Type B pancreatic cell (in vitro differentiated cells): Measurements from ENCODE around the gene CIB1. TPM values are rescaled to one million over a fixed set of nuclear protein-coding genes. Genes with fewer than 3 reads are reported as not detected.

Experiments used
- DNase-seq: peaks from one replicate; pipeline ENCODE4 v3.0.0; 2021; ENCODE audit warnings: mixed read lengths; ENCODE audit not compliant: unreplicated experiment; ENCODE audit errors: extremely low spot score
- H3K27ac Mint-ChIP-seq: 2 replicates; pipeline ENCODE4 v1.8.0; 2021; ENCODE audit warnings: mild to moderate bottlenecking, mixed read lengths
- H3K27me3 Mint-ChIP-seq: 2 replicates; pipeline ENCODE4 v1.8.0; 2021; ENCODE audit warnings: mixed read lengths
- H3K36me3 Mint-ChIP-seq: 2 replicates; pipeline ENCODE4 v1.8.0; 2021; ENCODE audit warnings: mixed read lengths
- H3K4me1 Mint-ChIP-seq: one replicate; pipeline ENCODE4 v1.8.0; 2021; ENCODE audit warnings: mixed read lengths; ENCODE audit not compliant: unreplicated experiment
- H3K4me3 Mint-ChIP-seq: 2 replicates; pipeline ENCODE4 v1.8.0; 2021; ENCODE audit warnings: mild to moderate bottlenecking, mixed read lengths
- H3K9me3 Mint-ChIP-seq: 2 replicates; pipeline ENCODE4 v1.8.0; 2021; ENCODE audit warnings: mixed read lengths
- CTCF ChIP-seq: fragments of 200-600 bp; sonication (generic); conservative IDR thresholded peaks from 2 replicates; pipeline ENCODE4 v1.5.0; 2021; ENCODE audit warnings: antibody characterized with exemption, mild to moderate bottlenecking
- total RNA-seq: library from RNA; stranded (reverse); gene quantifications from 2 replicates; pipeline ENCODE4 v1.2.1, GENCODE V29; 2021; ENCODE audit warnings: low replicate concordance

CIB1 gene
- total RNA-seq, 1 donor from 2014 or later, result 31.6 TPM

GRCh38 chr15:90214553-90215196, 19.1 kb downstream of the CIB1 start:
- peak; percentile 57 for TF ChIP-seq CTCF
- H3K4me3 Mint-ChIP-seq, result no peak overlapping the region
- H3K4me1 Mint-ChIP-seq, result peaks cover 11% of the 10 kb centered on the region
- H3K27ac Mint-ChIP-seq, result no peak overlapping the region
- peaks cover 3% of the 10 kb centered on the region for H3K36me3 Mint-ChIP-seq
- DNase-seq, result no peak
- no peaks in the 10 kb centered on the region for H3K9me3 Mint-ChIP-seq
- no peaks in the 10 kb centered on the region for H3K27me3 Mint-ChIP-seq

- H3K4me1 Mint-ChIP-seq, result peaks cover 6% of the 10 kb centered on the region
- no peak overlapping the region for H3K4me3 Mint-ChIP-seq
- peaks cover 3% of the 10 kb centered on the region for H3K36me3 Mint-ChIP-seq
- H3K27ac Mint-ChIP-seq, result peak overlapping the region; percentile 24
- TF ChIP-seq CTCF, result no peak
- DNase-seq, result no peak
- no peaks in the 10 kb centered on the region for H3K27me3 Mint-ChIP-seq
- no peaks in the 10 kb centered on the region for H3K9me3 Mint-ChIP-seq
These were observed 19.9 kb downstream of the CIB1 start for GRCh38 chr15:90213818-90214204.

- Mint-ChIP-seq H3K4me3 (no peak overlapping the region), H3K27me3 (no peaks in the 10 kb centered on the region), H3K4me1 (peaks cover 3% of the 10 kb centered on the region), H3K9me3 (no peaks in the 10 kb centered on the region), H3K27ac (peak overlapping the region; percentile 24), H3K36me3 (peaks cover 3% of the 10 kb centered on the region)
- no peak for TF ChIP-seq CTCF
- no peak for DNase-seq
These were observed 20.5 kb downstream of the CIB1 start for GRCh38 chr15:90213122-90213817.

GRCh38 chr15:90212221-90213098, 21.3 kb downstream of the CIB1 start:
- H3K27me3 Mint-ChIP-seq, result no peaks in the 10 kb centered on the region
- TF ChIP-seq CTCF, result no peak
- no peak overlapping the region for H3K4me3 Mint-ChIP-seq
- peaks cover 3% of the 10 kb centered on the region for H3K4me1 Mint-ChIP-seq
- no peak for DNase-seq
- H3K36me3 Mint-ChIP-seq, result peaks cover 3% of the 10 kb centered on the region
- H3K9me3 Mint-ChIP-seq, result no peaks in the 10 kb centered on the region
- H3K27ac Mint-ChIP-seq, result peak overlapping the region; percentile 74

GRCh38 chr15:90211440-90212143, 22.1 kb downstream of the CIB1 start:
- TF ChIP-seq CTCF, result no peak
- no peak for DNase-seq
- Mint-ChIP-seq H3K27ac (peak overlapping the region; percentile 74), H3K36me3 (peaks cover 3% of the 10 kb centered on the region), H3K9me3 (no peaks in the 10 kb centered on the region), H3K4me1 (peaks cover 3% of the 10 kb centered on the region), H3K27me3 (no peaks in the 10 kb centered on the region), H3K4me3 (no peak overlapping the region)
